GM13977 (cell line): ENCODE measurements around the gene MCM3AP.
"Not testable (repeated sequence)": the region's sequence is repeated elsewhere in the genome, so short reads cannot be mapped to it uniquely, and the experiment has no call there.

Experiments
- DNase-seq: peaks from one replicate; pipeline ENCODE4 v3.0.0; 2012; ENCODE audit warnings: low spot score
- CTCF ChIP-seq: IDR thresholded peaks from 2 replicates; pipeline ENCODE4 v1.5.1; 2012; ENCODE audit warnings: mild to moderate bottlenecking, control low read depth; ENCODE audit not compliant: insufficient read depth; ENCODE audit errors: extremely low read depth, missing control alignments
- in situ Hi-C: fragments of 300-500 bp; cut with MboI; formaldehyde crosslinking; loops from one replicate; pipeline ENCODE4 v1.12.0; 2022; ENCODE audit warnings: low sequenced_read_pairs, low pct_unique_long_range_greater_than_20kb, mixed read lengths, inconsistent platforms; ENCODE audit not compliant: unreplicated experiment

MCM3AP gene

DNA sequence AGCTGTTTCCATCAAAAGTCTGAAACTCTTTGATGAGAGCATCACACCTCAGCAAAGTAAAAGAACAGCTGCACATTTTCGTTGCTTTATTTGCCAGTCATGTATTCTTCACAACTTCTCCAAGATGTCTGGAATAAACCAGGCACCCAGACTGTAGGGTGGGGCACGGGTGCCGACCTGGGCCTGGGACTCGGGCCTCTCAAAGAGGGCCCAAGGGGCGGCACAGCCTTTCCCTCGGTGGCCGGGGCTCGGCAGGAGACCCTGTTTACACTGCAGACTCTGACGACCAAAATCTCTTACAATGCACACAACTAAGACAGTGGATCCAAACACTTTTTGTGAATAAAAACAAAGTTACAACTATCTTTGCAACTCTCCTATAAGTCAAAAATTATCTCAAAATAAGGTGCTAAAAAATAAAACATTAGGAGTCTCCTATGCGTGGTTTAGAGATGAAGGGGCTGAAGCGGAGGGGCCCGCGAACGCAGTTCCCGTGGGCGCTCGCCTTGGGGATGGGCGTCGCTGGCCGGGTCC lies 57.5 kb downstream of the MCM3AP start:
- no peak for TF ChIP-seq CTCF
- in situ Hi-C loops: no loop called here
- no peak for DNase-seq

DNA sequence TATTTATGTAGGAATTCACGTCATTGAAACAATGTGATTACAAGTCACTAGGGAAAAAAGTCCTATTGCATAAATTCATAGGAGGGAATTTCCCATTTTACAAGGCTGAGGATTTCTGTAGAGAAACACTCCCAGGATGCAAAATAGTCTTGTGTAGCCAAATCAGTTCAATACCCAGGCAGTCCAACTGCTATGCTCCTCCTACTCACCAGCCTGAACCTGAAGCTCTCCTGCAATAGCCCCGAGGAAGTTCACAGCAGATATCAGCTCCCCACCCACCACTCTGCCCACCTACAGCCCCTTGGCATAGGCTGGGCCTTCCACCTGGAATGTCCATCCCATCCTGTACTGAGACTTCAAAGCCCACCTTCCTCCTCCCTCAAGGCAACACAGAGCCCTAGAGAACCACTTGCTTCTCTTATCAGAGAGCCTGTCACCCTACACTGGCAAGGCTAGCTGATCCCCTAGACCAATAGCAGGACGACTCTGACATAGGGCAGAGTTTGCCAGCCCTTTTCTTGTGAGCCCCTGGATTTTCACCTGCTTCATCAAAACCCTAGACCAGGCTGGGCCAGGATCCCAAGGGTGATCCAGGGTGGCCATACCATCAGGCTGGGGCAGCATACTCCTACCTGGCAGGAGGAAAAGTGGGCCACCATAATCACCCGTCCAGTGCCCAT lies 58.4 kb downstream of the MCM3AP start:
- peak; percentile 63 for DNase-seq
- no peak for TF ChIP-seq CTCF
- in situ Hi-C loops: no loop called here

DNA sequence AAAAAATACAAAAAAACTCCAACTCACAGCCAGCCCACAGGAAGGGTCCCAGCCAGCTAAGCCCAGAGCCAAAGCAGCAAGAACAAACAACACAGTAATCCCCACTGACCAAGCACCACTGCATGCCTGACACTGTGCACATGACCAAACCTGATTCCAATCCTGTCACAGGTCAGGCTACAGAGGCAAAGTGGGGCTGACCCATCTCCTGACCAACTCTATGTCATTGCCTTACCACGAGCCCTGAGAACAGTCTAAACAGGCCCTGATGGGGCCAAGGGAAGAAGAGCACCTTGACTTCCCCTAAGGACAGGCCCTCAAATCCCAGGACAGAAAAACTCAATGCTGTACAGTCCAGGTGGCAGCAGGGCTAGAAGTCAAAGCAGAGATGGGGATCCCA lies 59.3 kb downstream of the MCM3AP start:
- in situ Hi-C loops: no loop called here
- no peak for DNase-seq
- no peak for TF ChIP-seq CTCF

- DNase-seq, in situ Hi-C loops: not testable (repeated sequence)
Measured at GRCh38 chr21:46223661-46224060, 61.8 kb downstream of the MCM3AP start.

- in situ Hi-C loops: no loop called here
- DNase-seq: no peak
Measured at GRCh38 chr21:46223217-46223616, 62.2 kb downstream of the MCM3AP start.

GRCh38 chr21:46222436-46223116 lies 62.8 kb downstream of the MCM3AP start:
- no peak for TF ChIP-seq CTCF
- in situ Hi-C loops: no loop called here
- no peak for DNase-seq

More at GRCh38 chr21:46223217-46223616, 62.2 kb downstream of the MCM3AP start:
- TF ChIP-seq CTCF: no peak
